ENCODE results near the gene ADAMTS2. TPM values are rescaled to one million over a fixed set of nuclear protein-coding genes. Genes with fewer than 3 reads are reported as not detected.

Gene ADAMTS2
- total and polyA plus RNA-seq, 2 of the 8 experiments (the other 6 are each of a cell fraction or from before 2014, with no cell fraction given): 6.6 to 7.3 TPM

DNA sequence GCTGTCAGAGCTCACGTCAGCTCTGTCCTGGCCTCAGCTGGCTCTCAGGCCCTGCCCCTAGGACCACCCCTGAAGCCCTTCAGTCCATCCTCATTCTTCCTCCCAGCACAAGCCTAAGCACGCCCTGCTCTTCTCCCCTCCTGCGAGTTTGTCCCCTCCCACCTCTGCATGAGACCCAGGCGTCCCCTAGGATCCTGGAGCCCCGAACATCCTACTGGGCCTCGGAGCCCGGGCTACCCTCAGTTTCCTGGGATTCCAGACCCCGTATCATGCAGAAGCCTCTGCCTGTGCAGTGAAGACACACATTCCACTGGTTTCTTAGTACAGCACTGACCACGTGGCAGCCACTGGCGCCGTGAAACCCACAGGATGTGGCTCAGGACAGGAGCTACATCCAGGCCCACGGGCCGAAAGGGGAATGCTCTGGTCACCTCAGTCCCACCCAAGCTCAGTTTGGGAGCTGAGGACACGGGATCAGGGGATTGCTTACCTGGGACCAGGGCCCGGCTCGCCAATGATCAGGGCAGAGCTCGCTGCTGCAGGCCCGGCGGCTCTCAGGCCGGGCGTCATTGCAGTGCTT lies 220.9 kb downstream of the ADAMTS2 start:
- Histone ChIP-seq H3K9ac (replicated peaks in 1 of 4; ENCODE audit: extremely low read depth in 1 of 4, low read depth in 3 of 4, low read length in 3 of 4) (no peak overlapping the region), H3K27ac (ENCODE audit: low read depth, low read length) (no peak overlapping the region), H3K23ac (ENCODE audit: insufficient read length) (no peak overlapping the region), H4K91ac (replicated peaks; ENCODE audit: insufficient read length, low read length) (no peak overlapping the region), H4K20me1 (replicated peaks in 1 of 2; ENCODE audit: control insufficient read depth in 1 of 2, insufficient read depth in 2 of 2, low read length in 2 of 2) (no peaks in the 10 kb centered on the region), H4K5ac (ENCODE audit: insufficient read length, low read depth, low read length) (no peak overlapping the region), H3K4me1 (replicated peaks in 1 of 4; ENCODE audit: control insufficient read depth in 3 of 4, insufficient read depth in 4 of 4, low read length in 3 of 4) (no peaks in the 10 kb centered on the region), H3K4me2 (ENCODE audit: insufficient read depth in 1 of 2, low read depth in 2 of 2, low read length in 2 of 2) (no peak overlapping the region), H2BK20ac (ENCODE audit: low read length) (no peak overlapping the region), H2AK5ac (ENCODE audit: low read depth, low read length) (no peak overlapping the region), H3K27me3 (replicated peaks in 1 of 4; ENCODE audit: control insufficient read depth in 3 of 4, extremely low read depth in 1 of 4, insufficient read depth in 3 of 4, low read length in 3 of 4) (no peaks in the 10 kb centered on the region), H3K79me2 (ENCODE audit: control insufficient read depth in 1 of 2, insufficient read depth in 2 of 2, low read length in 2 of 2) (no peaks in the 10 kb centered on the region), H2BK5ac (ENCODE audit: low read depth, low read length) (no peak overlapping the region), H3K4ac (replicated peaks; ENCODE audit: insufficient read length, low read depth, low read length) (no peak overlapping the region), H3K4me3 (ENCODE audit: extremely low read depth in 1 of 4, insufficient read depth in 2 of 4, low read depth in 3 of 4, low read length in 4 of 4) (no peak overlapping the region), H3K56ac (replicated peaks; ENCODE audit: insufficient read length, low read depth, low read length) (no peak overlapping the region), H3K23me2 (ENCODE audit: low read depth, low read length) (no peaks in the 10 kb centered on the region), H4K8ac (ENCODE audit: extremely low read depth, insufficient read depth, low read length) (no peak overlapping the region; the same call in 1 of the 2 replicates), H2BK12ac (ENCODE audit: low read depth, low read length) (no peak overlapping the region), H2BK120ac (replicated peaks; ENCODE audit: low read depth, low read length) (no peak overlapping the region), H3K79me1 (ENCODE audit: low read depth, low read length) (no peaks in the 10 kb centered on the region), H2AFZ (ENCODE audit: low read length) (no peak overlapping the region), H3K36me3 (ENCODE audit: control insufficient read depth in 2 of 4, insufficient read depth in 4 of 4, low read length in 3 of 4) (0 out of 8 replicates have a peak, but pooled peaks cover 0 to 2% (median 0%) of the 10 kb centered on the region in 4 experiments), H3K9me3 (ENCODE audit: insufficient read depth in 2 of 2, low read depth in 1 of 2, low read length in 1 of 2) (peaks cover 29 to 80% of the 10 kb centered on the region in 2 experiments), H2BK15ac (ENCODE audit: low read length) (no peak overlapping the region), H3K14ac (ENCODE audit: insufficient read length) (no peak overlapping the region), H3K18ac (ENCODE audit: extremely low read depth, low read length) (no peak overlapping the region)
- ChIA-PET POLR2A (ENCODE audit: partially characterized antibody) (no interaction called here), CTCF (ENCODE audit: partially characterized antibody) (interaction anchor here (0.6 to 0.7 kb wide), 2 partner anchors 53 to 844 kb away, joined by 3 to 4 read pairs; no protein-coding TSS in a partner anchor)
- no peak for TF ChIP-seq SIX5 (IDR thresholded peaks at IDR 0.05; ENCODE audit: low read depth, low read length)
- FAIRE-seq (no peak), DNase-seq (ENCODE audit: low read depth in 1 of 2, low spot score in 2 of 2) (no peak)
- 90% methylated on average over 18 of the region's 21 CpGs; no CpG with 5 or more reads in 1 of the 2 experiments for WGBS, 2 experiments (ENCODE audit: extremely low coverage in 1 of 2, insufficient coverage in 1 of 2, insufficient read length in 1 of 2, insufficient replicate concordance in 2 of 2, low coverage in 1 of 2, low lambda C conversion rate in 2 of 2, missing lambda C conversion rate in 1 of 2)
